MM.1S (cell line): ENCODE measurements around the gene RPL35.

Experiments
- DNase-seq: peaks from one replicate; pipeline ENCODE4 v3.0.0-alpha.2; 2015
- H2AFZ ChIP-seq: fragments of 300-600 bp; sonication (generic); 2 replicates; pipeline ENCODE4 v1.6.0; 2016; ENCODE audit warnings: antibody characterized with exemption, low read length
- H3F3A ChIP-seq: fragments of 300-600 bp; sonication (generic); 2 replicates; pipeline ENCODE4 v1.6.1; 2016; ENCODE audit warnings: mild to moderate bottlenecking, antibody characterized with exemption, low read length, moderate library complexity, mixed read lengths; ENCODE audit not compliant: insufficient read depth
- H3K27ac ChIP-seq: fragments of 300-600 bp; sonication (generic); 2 replicates; pipeline ENCODE4 v1.5.1; 2016; ENCODE audit warnings: mild to moderate bottlenecking, low read length
- H3K27me3 ChIP-seq: fragments of 300-600 bp; sonication (generic); replicated peaks from 2 replicates; pipeline ENCODE4 v1.6.0; 2016; ENCODE audit warnings: low read length; ENCODE audit not compliant: insufficient read depth
- H3K36me3 ChIP-seq: fragments of 300-600 bp; sonication (generic); replicated peaks from 2 replicates; pipeline ENCODE4 v1.6.1; 2016; ENCODE audit warnings: mild to moderate bottlenecking, low read length, mixed read lengths; ENCODE audit not compliant: insufficient read depth
- H3K4me1 ChIP-seq: fragments of 300-600 bp; sonication (generic); 2 replicates; pipeline ENCODE4 v1.6.1; 2016; ENCODE audit warnings: low read length, mixed read lengths
- H3K4me2 ChIP-seq: fragments of 300-600 bp; sonication (generic); 2 replicates; pipeline ENCODE4 v1.6.0; 2016; ENCODE audit warnings: low read depth, low read length
- H3K4me3 ChIP-seq: fragments of 300-600 bp; sonication (generic); 2 replicates; pipeline ENCODE4 v1.5.1; 2016; ENCODE audit warnings: low read length, mixed read lengths
- H3K79me2 ChIP-seq: fragments of 300-600 bp; sonication (generic); 2 replicates; pipeline ENCODE4 v1.6.1; 2016; ENCODE audit warnings: mixed run types, low read length, mixed read lengths
- H3K9ac ChIP-seq: fragments of 300-600 bp; sonication (generic); 2 replicates; pipeline ENCODE4 v1.6.1; 2016; ENCODE audit warnings: low read length, mixed read lengths
- H3K9me2 ChIP-seq: fragments of 300-600 bp; sonication (generic); replicated peaks from 2 replicates; pipeline ENCODE4 v1.6.1; 2016; ENCODE audit warnings: mild to moderate bottlenecking, low read length, mixed read lengths; ENCODE audit not compliant: insufficient read depth
- H3K9me3 ChIP-seq: fragments of 300-600 bp; sonication (generic); replicated peaks from 2 replicates; pipeline ENCODE4 v1.6.1; 2016; ENCODE audit warnings: mild to moderate bottlenecking, low read length, mixed read lengths; ENCODE audit not compliant: insufficient read depth
- H4K20me1 ChIP-seq: fragments of 300-600 bp; sonication (generic); 2 replicates; pipeline ENCODE4 v1.6.1; 2016; ENCODE audit warnings: mild to moderate bottlenecking, low read length, moderate library complexity, mixed read lengths; ENCODE audit not compliant: insufficient read depth
- CTCF ChIP-seq: fragments of 300-600 bp; sonication (generic); IDR thresholded peaks from 2 replicates; pipeline ENCODE4 v1.5.1; 2016; ENCODE audit warnings: antibody characterized with exemption, low read length, mixed read lengths
- EZH2 ChIP-seq: fragments of 300-600 bp; sonication (generic); optimal IDR thresholded peaks from 2 replicates; pipeline ENCODE3; 2017; ENCODE audit warnings: low read depth, mild to moderate bottlenecking, antibody characterized with exemption, low read length, mixed read lengths
- EZH2phosphoT487 ChIP-seq: fragments of 300-600 bp; sonication (generic); IDR thresholded peaks from 2 replicates; pipeline ENCODE4 v1.6.1; 2018; ENCODE audit warnings: antibody characterized with exemption, low read length

The RPL35 gene

GRCh38 chr9:124814164-124814535 is 47.6 kb downstream of the RPL35 start:
- no peaks in the 10 kb centered on the region for H3K79me2 ChIP-seq
- H3K27me3 ChIP-seq = no peaks in the 10 kb centered on the region
- H3K27ac ChIP-seq = no peak overlapping the region
- H3K4me1 ChIP-seq = no peaks in the 10 kb centered on the region
- no peaks in the 10 kb centered on the region for H3K36me3 ChIP-seq
- H3K4me3 ChIP-seq = no peak overlapping the region
- no peak overlapping the region for H3K9ac ChIP-seq
- H3K9me3 ChIP-seq = no peaks in the 10 kb centered on the region
- no peaks in the 10 kb centered on the region for H3K9me2 ChIP-seq
- no peak overlapping the region for H2AFZ ChIP-seq
- H3F3A ChIP-seq = no peaks in the 10 kb centered on the region
- no peaks in the 10 kb centered on the region for H4K20me1 ChIP-seq
- TF ChIP-seq EZH2phosphoT487 (no peak), CTCF (no peak), EZH2 (no peak)
- DNase-seq = no peak
- H3K4me2 ChIP-seq = no peak overlapping the region

GRCh38 chr9:124813501-124814163 is 48.1 kb downstream of the RPL35 start:
- no peaks in the 10 kb centered on the region for H3K9me3 ChIP-seq
- H4K20me1 ChIP-seq = no peaks in the 10 kb centered on the region
- no peak overlapping the region for H3K9ac ChIP-seq
- H3K36me3 ChIP-seq = no peaks in the 10 kb centered on the region
- H3K4me1 ChIP-seq = no peaks in the 10 kb centered on the region
- H3K79me2 ChIP-seq = no peaks in the 10 kb centered on the region
- no peak overlapping the region for H3K4me2 ChIP-seq
- H3K9me2 ChIP-seq = no peaks in the 10 kb centered on the region
- no peak overlapping the region for H3K4me3 ChIP-seq
- TF ChIP-seq EZH2 (no peak), CTCF (no peak), EZH2phosphoT487 (no peak)
- no peaks in the 10 kb centered on the region for H3K27me3 ChIP-seq
- DNase-seq = no peak
- H3F3A ChIP-seq = no peaks in the 10 kb centered on the region
- no peak overlapping the region for H3K27ac ChIP-seq
- H2AFZ ChIP-seq = no peak overlapping the region

GRCh38 chr9:124813041-124813440 is 48.7 kb downstream of the RPL35 start:
- Histone ChIP-seq H3K9me2 (no peaks in the 10 kb centered on the region), H3K27me3 (no peaks in the 10 kb centered on the region), H4K20me1 (no peaks in the 10 kb centered on the region), H3F3A (no peaks in the 10 kb centered on the region), H3K36me3 (no peaks in the 10 kb centered on the region), H3K4me2 (no peak overlapping the region), H3K9me3 (no peaks in the 10 kb centered on the region), H2AFZ (no peak overlapping the region), H3K27ac (no peak overlapping the region), H3K4me3 (no peak overlapping the region), H3K9ac (no peak overlapping the region), H3K79me2 (no peaks in the 10 kb centered on the region), H3K4me1 (no peaks in the 10 kb centered on the region)
- no peak for DNase-seq
- TF ChIP-seq EZH2phosphoT487 (no peak), CTCF (no peak), EZH2 (no peak)
